ENCODE measurements around the gene COMMD4.
"Not testable (repeated sequence)": the region's sequence is repeated elsewhere in the genome, so short reads cannot be mapped to it uniquely, and the experiment has no call there.

COMMD4 gene

DNA sequence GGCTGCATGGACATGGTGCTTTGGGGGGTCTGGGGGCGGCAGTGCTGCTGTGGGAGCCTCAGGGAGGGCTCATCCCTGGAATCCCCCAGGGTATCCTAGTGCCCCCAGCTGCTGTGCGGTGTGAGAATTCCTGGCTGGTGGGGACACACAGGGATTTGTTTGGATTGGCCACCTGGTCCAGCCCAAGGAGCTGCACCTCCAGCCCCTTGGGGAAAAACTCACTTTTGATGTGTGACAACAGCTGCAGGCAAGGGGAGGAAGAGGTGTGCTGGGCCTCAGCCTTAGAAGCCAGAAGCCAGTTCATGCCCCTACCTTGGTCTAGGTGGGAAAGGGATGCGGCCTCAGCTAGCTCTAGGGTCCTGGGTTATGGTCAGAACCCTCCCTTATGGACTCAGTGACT, 8.4 kb upstream of the COMMD4 start:
- no peak for DNase-seq (ENCODE audit: low spot score)
- Histone ChIP-seq H3K27ac (no peak overlapping the region), H3K4me3 (no peak overlapping the region)
- no peak for TF ChIP-seq CTCF (IDR thresholded peaks at IDR 0.05)

DNA sequence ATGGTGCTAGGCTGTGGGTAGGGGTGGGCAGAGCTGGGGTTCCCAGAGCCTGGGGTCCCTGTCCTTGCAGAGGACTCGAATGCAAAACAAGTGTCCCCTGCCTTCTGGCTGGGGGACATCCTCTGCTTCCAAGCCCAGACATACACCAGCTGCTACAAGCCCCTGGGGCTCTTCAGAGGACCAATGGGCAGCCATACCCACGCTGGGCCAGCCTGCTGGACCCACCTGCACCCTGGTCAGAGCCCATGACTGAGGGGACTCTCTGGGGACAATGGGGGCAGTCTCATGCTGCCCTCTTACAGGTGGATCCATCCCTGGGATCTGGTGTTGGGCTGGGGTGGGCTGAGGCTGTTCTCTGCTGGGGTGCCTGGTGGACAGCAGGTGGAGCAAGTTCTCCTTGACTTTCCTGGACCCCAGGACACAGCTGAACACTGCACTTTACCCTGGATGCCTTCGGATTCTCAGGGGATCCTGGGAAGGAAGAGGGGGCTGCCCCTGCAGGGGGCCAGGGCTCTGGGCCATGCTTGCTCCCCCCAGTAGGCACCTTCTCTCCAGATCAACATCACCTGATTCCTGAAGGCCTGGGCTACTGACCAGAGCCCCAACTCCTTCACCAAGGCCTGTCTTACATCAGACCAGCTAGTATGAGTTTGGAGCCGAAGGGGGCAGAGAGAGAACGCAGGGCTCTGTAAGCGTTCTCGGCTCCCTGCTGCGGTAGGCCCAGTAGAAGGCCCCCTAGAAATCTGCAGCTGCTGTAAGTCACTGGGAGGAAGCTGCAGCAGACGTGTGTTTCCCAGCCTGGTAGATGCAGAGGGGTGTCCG, 7.2 kb upstream of the COMMD4 start:
- TF ChIP-seq CTCF (IDR thresholded peaks at IDR 0.05), result no peak
- Histone ChIP-seq H3K4me3 (no peak overlapping the region), H3K27ac (no peak overlapping the region)
- DNase-seq (ENCODE audit: low spot score), result no peak

- H3K4me3 ChIP-seq, result no peak overlapping the region
- no peak for DNase-seq (ENCODE audit: low spot score)
- TF ChIP-seq CTCF (IDR thresholded peaks at IDR 0.05), result no peak
- no peak overlapping the region for H3K27ac ChIP-seq
These were observed 6.3 kb upstream of the COMMD4 start for GRCh38 chr15:75329571-75329970.

DNA sequence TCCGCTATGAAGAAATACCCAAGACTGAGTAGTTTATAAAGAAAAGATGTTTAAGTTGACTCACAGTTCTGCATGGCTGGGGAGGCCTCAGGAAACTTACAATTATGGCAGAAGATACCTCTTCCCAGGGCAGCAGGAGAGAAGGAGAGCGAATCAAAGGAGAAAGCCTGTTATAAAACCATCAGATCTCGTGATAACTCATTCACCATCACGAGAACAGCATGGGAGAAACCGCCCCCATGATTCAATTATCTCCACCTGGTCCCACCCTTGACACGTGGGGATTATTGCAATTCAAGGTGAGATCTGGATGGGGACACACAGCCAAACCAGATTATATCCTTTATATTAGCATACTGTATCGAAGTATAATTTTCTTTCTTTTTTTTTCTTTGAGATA, 3.8 kb upstream of the COMMD4 start:
- not testable (repeated sequence) for H3K4me3 ChIP-seq; H3K27ac ChIP-seq; DNase-seq (ENCODE audit: low spot score)

DNA sequence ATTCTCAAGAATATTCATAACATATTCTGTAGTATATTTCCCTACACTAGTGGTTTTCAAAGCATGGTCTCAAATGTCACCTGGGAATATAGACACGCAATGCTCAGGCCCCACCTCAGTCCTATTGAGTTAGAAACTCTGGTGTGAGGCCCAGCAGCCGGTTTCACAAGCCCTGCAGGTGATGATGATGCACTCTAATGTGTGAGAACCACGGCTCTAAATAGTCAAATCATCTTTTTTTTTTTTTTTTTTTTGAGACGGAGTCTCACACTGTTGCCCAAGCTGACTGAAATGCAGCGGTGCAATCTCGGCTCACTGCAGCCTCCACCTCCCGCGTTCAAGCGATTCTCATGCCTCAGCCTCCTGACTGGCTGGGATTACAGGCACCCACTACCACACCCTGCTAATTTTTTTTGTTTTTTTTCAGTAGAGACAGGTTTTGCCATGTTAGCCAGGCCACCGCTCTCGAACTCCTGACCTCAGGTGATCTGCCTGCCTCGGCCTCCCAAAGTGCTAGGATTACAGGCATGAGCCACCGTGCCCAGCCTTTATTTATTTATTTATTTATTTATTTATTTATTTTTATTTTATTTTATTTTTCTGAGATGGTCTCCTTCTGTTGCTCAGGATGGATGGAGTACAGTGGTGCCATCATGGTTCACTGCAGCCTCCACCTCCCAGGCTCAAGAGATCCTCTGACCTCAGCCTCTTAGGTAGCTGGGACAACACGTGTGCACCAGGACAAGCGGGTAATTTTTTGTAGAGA, 2.0 kb upstream of the COMMD4 start:
- not testable (repeated sequence) for H3K27ac ChIP-seq; DNase-seq (ENCODE audit: low spot score); H3K4me3 ChIP-seq

- H3K4me3 ChIP-seq, result peak overlapping the region; percentile 96
- no peak for TF ChIP-seq CTCF (IDR thresholded peaks at IDR 0.05)
- peak overlapping the region in 1 of 2 donors; percentile 79 for H3K27ac ChIP-seq
- no peak for DNase-seq (ENCODE audit: low spot score)
These were observed 554 bp upstream of the COMMD4 start for GRCh38 chr15:75335313-75335704.

DNA sequence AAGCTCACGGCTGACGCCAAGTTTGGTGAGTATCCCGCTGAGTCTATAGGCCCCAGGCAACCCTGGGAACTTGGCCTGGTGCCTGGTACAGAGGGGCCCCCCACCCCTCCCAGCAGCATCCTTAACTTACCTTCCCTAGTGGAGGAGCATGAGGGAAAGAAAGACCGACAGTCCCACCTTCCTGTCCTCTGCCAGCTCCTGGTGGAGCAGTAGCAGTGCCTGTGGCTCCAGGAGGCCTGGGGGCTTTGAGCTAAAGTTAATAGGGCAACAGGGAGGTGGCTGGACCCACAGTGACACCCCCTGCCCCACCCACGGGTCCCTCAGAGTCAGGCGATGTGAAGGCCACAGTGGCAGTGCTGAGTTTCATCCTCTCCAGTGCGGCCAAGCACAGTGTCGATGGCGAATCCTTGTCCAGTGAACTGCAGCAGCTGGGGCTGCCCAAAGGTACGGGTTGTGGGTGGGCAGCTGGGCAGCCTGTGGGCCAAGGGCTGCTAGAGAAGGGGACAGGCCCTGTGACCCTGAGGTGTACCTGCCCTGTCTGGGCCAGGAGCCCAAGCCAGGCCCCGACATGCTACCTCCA, 2.9 kb downstream of the COMMD4 start:
- no peak for DNase-seq (ENCODE audit: low spot score)
- TF ChIP-seq CTCF (IDR thresholded peaks at IDR 0.05), result no peak
- no peak overlapping the region for H3K4me3 ChIP-seq
- no peak overlapping the region for H3K27ac ChIP-seq
